Left ventricle myocardium inferior (tissue), 1 donor: ENCODE data around the gene SLC47A2. TPM values are rescaled to one million over a fixed set of nuclear protein-coding genes. Genes with fewer than 3 reads are reported as not detected.

Source experiments
- DNase-seq: peaks from one replicate; pipeline ENCODE4 v3.0.0-alpha.2; 2020
- H3K27ac ChIP-seq: fragments of 200-600 bp; replicated peaks from 2 replicates; pipeline ENCODE4 v1.8.0; 2021
- H3K27me3 ChIP-seq: fragments of 200-600 bp; 2 replicates; pipeline ENCODE4 v1.8.0; 2021; ENCODE audit warnings: low read depth
- H3K36me3 ChIP-seq: fragments of 200-600 bp; 2 replicates; pipeline ENCODE4 v1.8.0; 2021
- H3K4me1 ChIP-seq: fragments of 200-600 bp; 2 replicates; pipeline ENCODE4 v1.8.0; 2021
- H3K4me3 ChIP-seq: fragments of 200-600 bp; 2 replicates; pipeline ENCODE4 v1.8.0; 2021; ENCODE audit warnings: mild to moderate bottlenecking, moderate library complexity
- H3K9me3 ChIP-seq: fragments of 200-600 bp; replicated peaks from 2 replicates; pipeline ENCODE4 v1.8.0; 2021
- CTCF ChIP-seq: fragments of 200-600 bp; IDR thresholded peaks from 2 replicates; pipeline ENCODE4 v1.8.0; 2021; ENCODE audit warnings: antibody characterized with exemption, mild to moderate bottlenecking, borderline replicate concordance
- intact Hi-C: fragments of 100-400 bp; cut with micrococcal nuclease; formaldehyde crosslinking; loops from one replicate; pipeline ENCODE4 v1.11.0; 2022
- total RNA-seq: library from RNA; stranded (reverse); fragmentation: NEBNext Ultra II Directional; extraction: Animal tissue kit (Norgen Biotek cat#: 25700); gene quantifications from one replicate; pipeline ENCODE4 v1.2.1, GENCODE V29; 2021
- donor health status: DM: no; HTN: yes; CAD: no; lungs with severe emphysema.

Gene SLC47A2
- total RNA-seq, 1 donor from 2014 or later = not detected

GRCh38 chr17:19720631-19721426 lies 4.4 kb upstream of the SLC47A2 start:
- Histone ChIP-seq H3K36me3 (no peaks in the 10 kb centered on the region), H3K4me1 (peaks cover 26% of the 10 kb centered on the region), H3K4me3 (no peak overlapping the region), H3K9me3 (no peaks in the 10 kb centered on the region), H3K27ac (no peak overlapping the region), H3K27me3 (no peaks in the 10 kb centered on the region)
- no peak for DNase-seq
- no peak for TF ChIP-seq CTCF
- intact Hi-C loops = no loop called here

- intact Hi-C loops = no loop called here
- no peak for DNase-seq
- no peaks in the 10 kb centered on the region for H3K9me3 ChIP-seq
- no peak overlapping the region for H3K4me3 ChIP-seq
- no peak for TF ChIP-seq CTCF
- peaks cover 26% of the 10 kb centered on the region for H3K4me1 ChIP-seq
- H3K27ac ChIP-seq = no peak overlapping the region
- H3K27me3 ChIP-seq = no peaks in the 10 kb centered on the region
- H3K36me3 ChIP-seq = no peaks in the 10 kb centered on the region
These were observed 3.8 kb upstream of the SLC47A2 start for GRCh38 chr17:19720210-19720475.

- peaks cover 26% of the 10 kb centered on the region for H3K4me1 ChIP-seq
- no peaks in the 10 kb centered on the region for H3K9me3 ChIP-seq
- H3K36me3 ChIP-seq = no peaks in the 10 kb centered on the region
- DNase-seq = no peak
- no peaks in the 10 kb centered on the region for H3K27me3 ChIP-seq
- no peak for TF ChIP-seq CTCF
- no peak overlapping the region for H3K27ac ChIP-seq
- no peak overlapping the region for H3K4me3 ChIP-seq
- intact Hi-C loops = no loop called here
These were observed 3.2 kb upstream of the SLC47A2 start for GRCh38 chr17:19719355-19720209.

- no peak for TF ChIP-seq CTCF
- H3K36me3 ChIP-seq = no peaks in the 10 kb centered on the region
- intact Hi-C loops = no loop called here
- H3K4me3 ChIP-seq = no peak overlapping the region
- no peaks in the 10 kb centered on the region for H3K9me3 ChIP-seq
- no peaks in the 10 kb centered on the region for H3K27me3 ChIP-seq
- H3K4me1 ChIP-seq = peaks cover 20% of the 10 kb centered on the region
- no peak overlapping the region for H3K27ac ChIP-seq
- DNase-seq = no peak
These were observed 2.4 kb upstream of the SLC47A2 start for GRCh38 chr17:19718613-19719354.

- H3K4me1 ChIP-seq = peaks cover 19% of the 10 kb centered on the region
- no peak for DNase-seq
- no peaks in the 10 kb centered on the region for H3K27me3 ChIP-seq
- H3K9me3 ChIP-seq = no peaks in the 10 kb centered on the region
- H3K36me3 ChIP-seq = no peaks in the 10 kb centered on the region
- intact Hi-C loops = no loop called here
- H3K4me3 ChIP-seq = no peak overlapping the region
- no peak for TF ChIP-seq CTCF
- no peak overlapping the region for H3K27ac ChIP-seq
These were observed 1.7 kb upstream of the SLC47A2 start for GRCh38 chr17:19718041-19718612.
